T-helper 22 cell (primary cell): ENCODE results near the gene APC2.
"Not testable (repeated sequence)": the region's sequence is repeated elsewhere in the genome, so short reads cannot be mapped to it uniquely, and the experiment has no call there.

Experiments used
- DNase-seq: peaks from one replicate; pipeline ENCODE4 v3.0.0-alpha.2; 2020; ENCODE audit warnings: low read depth

APC2 gene

DNA sequence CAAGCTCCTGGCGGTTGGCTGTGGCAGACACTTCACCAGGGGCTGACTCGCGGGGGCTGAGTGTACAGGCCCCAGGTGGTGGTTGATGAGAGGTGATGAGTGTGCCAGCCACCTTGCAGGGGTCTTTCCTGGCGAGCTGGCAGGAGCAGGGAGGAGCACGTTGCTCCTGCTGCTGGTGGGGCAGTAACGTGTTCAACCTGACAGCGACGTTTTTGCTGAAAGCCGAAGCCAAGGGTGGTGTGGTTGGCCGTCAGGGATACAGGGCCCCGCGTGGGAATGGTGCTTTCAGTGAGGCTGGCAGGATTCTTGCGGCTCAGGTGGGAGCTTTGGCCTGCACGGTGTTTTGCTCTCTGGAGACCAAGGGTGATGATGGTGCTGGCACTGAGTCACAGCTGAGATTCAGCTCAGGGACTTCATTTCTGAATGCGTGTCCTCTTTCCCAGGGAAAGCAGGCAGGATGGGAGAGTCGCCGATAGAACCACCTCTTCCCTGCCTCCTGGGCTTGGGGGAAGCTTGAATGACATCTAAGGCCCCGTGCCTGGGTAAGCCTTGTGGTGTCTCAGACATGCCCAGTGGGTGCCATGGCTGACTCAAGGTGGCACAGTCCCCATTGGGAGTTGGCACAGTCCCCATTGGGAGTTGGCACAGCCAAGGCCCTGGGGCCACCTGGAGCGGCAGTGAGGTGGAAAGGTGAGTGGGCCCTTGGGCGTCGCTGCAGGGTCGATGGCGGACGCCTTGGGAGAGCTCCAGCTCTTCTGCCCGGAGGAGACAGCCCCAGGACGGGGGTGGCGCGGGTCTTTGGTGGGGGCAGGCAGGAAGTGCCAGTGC, 33.7 kb upstream of the APC2 start:
- DNase-seq: no peak

DNA sequence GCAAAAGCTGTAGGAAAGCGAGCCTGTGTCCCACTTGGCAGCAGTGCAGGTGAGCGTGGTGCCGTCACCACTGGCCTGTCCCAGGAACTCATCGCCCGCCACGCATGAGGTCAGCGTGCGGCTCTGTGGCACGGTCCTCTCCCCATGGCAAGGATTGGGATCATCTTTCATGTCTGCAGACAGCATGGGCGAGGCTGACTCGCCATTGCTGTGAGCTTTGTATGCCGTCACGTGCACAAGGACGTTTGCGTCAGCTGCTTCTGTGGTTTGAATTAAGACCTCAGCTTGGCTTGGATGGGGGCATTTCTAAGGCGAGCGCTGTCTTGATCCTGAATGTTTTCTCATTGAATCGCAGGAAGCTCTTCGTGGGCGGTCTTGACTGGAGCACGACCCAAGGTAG, 32.8 kb upstream of the APC2 start:
- DNase-seq: no peak

DNA sequence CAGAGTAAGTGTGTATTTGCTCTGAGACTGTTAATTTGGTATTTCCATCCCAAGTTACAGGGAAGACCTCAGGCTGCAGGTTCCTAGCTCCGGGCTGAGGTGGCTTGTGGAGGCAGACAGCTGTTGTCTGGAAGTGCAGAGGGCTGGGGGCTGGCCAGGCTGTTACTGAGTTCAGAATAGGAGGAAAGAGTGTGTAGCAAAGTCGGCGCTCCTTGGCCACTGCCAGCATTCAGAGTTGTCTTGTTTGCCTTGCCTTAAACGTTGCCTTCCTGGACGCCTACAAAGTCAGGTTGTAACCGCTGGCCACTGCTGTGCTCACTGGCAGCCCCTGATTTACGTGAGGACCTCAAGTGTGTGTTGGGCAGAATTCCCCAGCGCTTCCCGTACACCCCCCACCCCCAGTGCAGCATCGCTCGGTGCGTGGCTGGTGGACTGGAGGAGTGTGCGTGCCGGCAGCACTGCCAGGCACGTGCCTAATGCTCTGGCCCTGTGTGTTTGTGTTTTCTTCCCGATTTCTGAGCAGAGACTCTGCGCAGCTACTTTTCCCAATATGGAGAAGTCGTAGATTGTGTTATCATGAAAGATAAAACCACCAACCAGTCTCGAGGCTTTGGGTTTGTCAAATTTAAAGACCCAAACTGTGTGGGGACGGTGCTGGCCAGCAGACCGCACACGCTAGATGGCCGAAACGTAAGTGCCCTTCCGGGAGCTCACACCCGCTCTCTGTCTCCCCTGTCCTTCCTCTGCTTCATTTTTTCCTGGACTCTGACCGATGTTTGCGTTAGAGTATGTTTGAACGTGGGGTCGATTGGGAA, 32.0 kb upstream of the APC2 start:
- no peak for DNase-seq

DNA sequence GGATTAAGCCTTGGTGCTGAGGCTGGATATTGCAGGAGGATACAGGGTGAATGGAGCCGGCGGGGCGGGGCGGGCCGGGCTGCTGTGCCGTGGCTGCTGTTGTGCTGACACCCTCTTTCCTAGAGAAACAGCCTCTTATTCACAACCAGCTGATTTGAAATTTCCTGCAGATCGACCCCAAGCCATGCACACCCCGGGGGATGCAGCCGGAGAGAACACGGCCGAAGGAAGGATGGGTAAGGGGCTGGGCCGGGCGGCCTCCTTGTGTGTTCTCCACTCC, 31.5 kb upstream of the APC2 start:
- no peak for DNase-seq

DNA sequence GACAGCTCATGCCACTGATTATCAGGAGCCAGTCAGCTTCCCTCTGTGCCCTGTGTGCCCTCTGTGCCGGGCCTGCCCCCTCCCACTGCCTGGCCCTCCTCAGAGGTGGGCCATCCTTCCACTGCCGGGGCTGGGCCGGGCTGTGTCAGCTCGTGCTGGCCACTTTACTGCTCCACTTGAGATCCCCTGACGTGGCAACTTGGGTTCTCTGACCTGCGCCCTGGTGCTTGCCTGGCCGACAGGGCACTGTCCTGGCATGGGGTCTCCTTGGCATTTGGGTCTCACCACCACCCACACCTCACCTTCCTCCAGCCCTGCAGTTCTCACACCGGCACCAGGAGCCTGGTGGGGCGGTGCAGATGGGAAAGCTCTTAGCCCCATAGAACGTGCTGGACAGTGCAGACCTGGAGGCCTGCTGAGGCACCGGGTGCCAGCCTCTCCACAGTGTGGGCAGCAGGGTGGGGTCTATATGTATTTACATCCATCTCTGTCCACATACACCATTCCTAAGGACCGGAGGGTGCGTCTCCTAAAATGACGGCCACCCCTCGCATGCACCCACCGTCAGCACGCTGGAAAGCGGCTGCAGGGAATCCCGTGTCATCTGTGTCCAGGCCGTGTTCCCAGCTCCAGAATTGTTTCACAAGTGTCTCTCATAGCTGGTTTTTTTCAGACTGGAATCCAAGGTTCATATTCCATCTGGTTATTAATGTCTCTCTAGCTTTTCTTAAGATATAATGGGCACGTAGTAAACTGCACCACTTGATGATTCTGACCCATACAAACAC, 30.8 kb upstream of the APC2 start:
- DNase-seq: no peak

DNA sequence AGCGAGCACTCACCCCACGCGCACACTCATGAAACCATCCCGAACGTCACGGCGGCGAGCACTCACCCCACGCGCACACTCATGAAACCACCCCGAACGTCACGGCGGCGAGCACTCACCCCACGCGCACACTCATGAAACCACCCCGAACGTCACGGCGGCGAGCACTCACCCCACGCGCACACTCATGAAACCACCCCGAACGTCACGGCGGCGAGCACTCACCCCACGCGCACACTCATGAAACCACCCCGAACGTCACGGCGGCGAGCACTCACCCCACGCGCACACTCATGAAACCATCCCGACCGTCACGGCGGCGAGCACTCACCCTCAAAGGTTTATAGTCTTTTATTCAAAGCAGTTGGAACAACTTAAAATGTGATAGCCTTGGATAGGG, 29.8 kb upstream of the APC2 start:
- not testable (repeated sequence) for DNase-seq

DNA sequence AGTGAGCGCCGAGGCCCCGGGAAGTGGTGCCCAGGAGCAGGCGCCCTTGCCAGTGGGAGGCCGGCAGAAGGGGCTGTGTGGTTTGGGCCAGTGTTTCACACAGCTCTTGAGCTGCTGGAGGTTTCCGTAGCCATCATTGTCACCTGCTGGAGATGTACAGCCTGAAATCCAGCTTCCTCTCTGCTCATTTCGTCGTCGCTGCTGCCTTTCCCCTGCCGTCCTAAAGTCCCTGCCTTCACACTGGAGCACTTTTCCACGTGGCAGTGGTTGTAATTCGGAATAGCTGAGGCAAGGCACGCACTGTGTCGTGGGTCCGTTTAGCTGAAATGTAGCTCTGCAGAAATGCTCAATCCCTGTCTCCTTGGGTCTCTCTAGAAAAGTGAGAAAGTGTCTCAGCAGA, 29.3 kb upstream of the APC2 start:
- no peak for DNase-seq

DNA sequence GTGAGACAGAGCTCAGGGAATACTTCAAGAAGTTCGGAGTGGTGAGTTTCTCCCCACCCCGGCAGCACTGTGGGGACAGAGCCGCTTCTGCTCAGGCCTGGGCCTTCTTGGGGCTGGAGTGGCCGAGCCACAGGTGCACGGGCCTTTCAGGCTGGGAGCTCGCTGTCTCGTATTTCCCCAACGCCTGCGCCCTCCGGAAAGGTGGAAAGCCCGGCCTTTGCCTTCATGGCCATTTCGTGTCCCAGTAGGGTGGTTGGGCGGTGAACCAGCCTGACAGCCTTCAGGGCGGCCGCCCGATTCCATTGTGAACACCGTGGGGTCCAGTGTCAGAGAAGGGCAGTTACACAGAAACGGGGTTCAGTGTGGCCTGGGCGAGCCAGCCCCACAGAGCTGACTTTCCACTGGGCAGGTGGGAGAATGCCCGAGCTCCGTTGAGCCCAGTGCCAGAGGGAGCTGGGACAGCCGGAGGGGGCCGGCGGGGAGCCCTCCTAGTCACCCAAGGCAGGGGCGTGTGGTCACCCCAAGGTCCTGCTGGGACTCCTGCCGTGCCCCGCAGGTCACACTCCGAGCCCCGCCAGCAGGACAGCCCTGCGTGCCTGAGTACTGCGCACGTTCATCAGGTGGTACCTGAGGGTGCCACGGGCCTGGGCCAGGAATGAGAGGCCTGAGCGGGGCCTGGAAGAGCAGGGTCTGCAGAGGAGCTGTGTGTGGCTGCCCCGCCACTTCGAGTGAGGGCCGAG, 28.5 kb upstream of the APC2 start:
- no peak for DNase-seq

DNA sequence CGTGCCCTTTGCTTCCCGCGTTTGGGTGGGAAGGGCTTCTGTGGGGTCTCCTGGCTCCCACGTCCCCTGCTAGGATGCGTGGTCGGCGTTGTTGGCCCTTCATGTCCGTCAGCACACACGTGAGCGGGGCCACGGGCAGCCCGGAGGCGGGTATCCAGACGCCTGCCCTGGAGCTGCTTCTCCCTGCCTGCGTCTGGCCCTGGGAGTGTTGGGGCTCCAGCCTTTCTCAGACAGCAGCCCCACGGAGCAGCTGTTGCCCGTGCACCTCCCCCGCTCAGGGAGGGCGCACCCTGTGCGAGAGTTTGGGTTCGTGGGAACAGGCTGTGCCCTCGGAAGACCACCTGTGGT, 28.0 kb upstream of the APC2 start:
- no peak for DNase-seq

DNA sequence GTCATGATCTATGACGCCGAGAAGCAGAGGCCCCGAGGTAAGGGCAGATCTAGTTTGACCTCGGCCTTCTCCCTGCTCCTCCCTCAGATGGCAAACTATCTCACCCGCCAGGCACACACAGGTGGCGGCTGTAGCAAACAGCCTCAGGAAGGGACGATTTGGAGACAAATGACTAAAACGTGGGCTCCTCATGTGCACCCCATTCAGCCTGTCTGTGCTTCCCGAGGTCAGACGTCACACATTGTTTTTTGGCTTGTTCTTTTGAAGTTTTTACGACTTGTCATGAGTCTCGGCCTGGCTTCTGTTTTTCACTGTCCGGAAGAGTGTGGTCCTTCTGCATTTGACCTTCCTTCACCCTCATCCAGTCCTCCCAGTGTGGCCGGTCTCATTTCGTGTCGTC, 27.6 kb upstream of the APC2 start:
- no peak for DNase-seq

DNA sequence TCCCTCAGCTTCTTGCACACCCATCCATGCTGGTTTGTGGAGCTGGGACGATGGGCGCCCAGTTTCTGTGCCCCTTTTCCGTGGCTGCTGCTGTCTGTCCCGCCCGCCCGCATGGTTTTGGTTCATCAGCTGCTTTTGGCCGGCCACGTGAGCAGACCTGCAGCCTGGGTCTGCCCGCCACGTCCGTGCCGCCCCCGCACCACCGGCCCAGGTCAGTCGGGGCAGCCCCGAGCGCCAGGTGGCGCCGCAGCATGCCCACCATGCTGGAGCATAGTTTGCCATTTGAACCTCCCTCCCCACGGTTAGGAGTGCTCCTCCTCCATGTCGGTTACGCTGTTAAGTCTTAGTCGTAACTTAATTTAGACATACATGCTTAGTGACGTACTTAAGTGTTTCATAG, 27.0 kb upstream of the APC2 start:
- DNase-seq: no peak

DNA sequence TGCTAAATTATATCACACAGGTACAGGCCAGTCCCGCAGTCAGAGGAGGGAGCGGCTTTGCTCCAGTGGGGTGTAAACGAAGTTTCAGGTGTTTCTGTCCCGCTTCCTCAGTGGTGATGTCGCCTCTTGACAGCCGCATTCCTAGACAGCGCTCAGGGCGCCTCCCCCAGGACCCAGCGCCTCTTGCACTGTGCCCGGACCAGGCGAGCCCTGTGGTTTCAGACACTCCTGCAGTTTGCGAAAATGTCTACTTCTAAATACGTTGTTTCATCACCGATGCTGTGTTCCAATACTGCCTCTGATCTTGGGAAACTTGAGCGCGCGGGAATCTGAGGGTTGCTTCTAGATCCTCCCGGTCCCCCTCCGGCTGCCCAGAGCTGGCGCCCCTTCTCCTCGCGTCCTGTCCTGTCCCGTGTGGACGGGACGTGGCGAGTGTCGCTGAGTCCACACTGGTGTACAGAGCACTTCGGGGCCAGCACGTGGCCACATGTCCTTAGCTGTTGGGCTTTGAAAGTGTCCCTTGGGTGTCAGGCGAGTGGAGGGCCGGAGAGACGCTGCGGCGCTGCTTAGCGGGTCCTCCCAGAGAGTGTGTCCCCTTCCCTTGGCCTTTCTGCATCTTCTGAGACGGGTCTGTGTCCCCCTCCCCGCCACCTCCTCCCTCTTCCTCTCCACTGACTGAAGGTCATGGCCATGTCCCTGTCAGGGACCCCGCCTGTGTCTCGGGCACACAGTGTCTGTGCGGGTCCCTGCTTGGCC, 26.3 kb upstream of the APC2 start:
- no peak for DNase-seq

DNA sequence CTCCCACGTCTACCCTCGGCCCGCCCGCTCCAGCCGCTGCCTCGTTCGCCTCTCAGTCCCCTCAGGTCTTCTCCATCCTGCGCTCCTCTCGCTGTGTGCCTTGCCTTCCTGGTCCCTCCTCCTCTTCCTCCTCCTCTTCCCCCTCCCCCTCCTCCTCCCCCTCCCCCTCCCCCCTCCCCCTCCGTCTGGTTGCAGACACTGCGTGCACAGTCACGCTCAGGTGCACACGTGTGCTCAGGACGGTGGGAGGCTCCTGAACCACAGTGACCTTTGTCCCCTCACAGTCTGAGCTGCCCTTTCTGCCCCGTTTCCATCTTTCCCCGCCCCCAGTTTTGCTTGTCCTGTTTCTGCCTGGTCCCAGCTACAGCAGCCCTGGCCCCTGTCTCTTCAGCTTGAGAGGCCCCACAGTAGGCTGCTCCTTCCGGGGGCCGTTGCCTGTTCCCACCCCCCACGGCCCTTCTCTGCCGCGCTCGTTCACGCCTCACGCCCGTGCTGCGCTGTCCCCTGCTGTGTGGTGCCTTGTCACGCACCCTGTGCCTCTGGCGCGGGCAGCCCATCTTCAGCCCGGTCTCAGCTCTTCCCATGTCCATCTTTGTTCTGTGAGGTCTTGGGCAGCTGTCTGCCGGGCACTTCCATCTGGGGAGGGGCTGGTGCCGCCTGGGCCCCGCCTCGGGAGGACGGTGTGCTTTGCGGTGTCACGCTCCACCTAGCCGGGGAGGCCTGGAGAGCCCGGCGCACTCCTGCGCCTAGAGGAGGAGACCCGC, 25.5 kb upstream of the APC2 start:
- no peak for DNase-seq

DNA sequence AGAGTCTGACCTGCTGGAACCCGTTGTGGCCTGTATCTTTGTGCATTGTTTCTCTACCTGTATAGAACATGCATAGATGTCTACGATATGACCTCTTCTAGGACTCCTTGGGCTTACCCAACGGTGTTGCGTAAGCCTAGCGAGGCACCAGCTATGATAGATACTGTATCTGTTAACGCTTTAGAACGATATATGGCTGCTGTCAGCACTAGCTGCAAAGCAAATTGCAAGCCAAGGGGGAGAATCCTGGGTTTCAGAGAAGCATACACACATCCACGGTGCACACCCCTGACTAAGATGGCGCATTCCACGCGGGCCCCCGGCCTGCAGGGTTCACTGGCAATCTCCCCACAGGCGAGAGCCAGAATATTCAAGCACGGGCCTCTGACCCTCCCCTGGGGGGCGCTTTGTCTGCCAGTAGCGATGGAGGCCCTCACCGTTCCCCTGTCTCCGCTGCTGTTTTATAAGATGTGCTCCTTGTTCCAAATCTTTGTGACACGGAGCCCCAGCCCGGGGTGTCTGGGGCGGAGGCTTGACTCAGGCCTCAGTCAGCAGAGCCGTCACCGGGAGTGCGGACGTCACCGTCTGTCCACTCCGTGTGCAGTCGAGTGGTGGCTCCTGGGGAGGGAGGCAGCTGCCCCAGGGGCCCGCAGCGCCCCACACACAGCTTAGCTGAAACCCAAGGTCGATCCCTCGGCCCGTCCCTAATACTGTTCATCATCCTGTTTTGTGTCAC, 24.7 kb upstream of the APC2 start:
- no peak for DNase-seq

DNA sequence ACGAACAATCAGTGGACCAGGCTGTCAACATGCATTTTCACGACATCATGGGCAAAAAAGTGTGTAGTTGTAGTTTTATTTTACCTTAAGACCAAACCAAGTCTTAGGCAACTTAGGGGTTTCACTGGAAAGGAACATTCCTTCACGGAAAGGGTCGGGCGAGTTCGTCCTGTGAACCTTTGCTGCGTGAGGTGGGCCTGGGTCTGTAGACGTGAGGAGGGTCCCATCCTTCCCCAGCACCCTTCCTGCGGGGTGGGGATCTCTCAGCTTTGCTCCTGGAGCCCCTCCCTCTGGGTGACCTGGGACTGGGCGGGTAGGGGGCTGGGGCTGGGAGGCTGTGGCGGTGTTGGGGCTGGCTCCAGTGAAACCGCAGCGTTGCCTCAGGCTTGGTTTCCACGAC, 24.0 kb upstream of the APC2 start:
- no peak for DNase-seq

DNA sequence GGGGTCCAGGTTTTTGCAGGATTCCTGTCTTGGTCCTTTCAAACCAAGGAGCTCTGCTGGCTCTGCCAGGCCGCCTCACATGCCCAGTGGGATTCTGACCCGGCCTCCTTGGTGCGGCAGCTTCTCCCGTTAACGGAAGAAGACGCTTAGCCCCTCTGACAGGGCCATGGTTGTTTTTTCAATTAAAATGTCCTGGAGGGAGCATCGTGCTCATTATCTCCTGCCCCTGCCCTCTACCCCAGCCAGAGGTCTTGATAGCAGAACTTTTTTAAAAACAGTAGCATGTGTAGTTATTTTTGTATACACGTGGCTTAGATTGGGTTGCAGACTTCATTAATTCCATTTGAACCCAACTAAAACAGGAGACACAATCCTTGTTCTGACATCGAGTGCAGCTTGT, 23.2 kb upstream of the APC2 start:
- DNase-seq: no peak

DNA sequence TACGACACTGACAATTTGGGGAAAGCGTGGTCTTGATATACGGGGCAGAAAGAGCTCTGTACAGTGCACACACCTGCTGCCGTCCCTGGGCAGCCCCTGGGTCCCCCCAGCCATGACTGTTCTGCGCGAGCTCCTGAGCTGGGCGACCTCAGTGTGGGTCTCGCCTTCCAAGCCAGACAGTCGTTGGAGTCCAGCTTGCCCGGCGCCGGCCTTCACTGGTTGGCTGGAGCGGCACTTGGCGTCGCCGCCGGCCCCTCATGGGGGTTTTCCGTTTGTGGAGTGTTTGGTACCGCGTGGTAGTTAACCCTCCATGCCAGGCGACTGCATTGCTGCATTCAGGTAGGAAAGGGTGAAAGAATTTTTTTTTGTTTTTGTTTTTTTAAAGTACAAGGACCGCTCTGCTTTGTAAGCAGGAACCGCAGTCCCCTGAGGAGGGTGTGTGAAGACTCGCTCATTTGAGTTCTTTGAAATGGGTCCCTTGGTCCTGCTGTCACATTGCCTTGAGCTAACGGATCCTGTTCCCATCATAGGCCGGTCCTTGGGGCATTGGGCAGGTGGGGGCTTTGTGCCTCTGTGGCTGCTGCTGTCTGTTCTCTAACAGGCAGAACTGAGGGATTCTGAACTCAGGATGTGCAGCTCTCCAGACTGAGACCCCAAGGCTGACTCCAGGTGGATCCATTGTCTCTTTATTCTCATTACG, 22.6 kb upstream of the APC2 start:
- DNase-seq: no peak

DNA sequence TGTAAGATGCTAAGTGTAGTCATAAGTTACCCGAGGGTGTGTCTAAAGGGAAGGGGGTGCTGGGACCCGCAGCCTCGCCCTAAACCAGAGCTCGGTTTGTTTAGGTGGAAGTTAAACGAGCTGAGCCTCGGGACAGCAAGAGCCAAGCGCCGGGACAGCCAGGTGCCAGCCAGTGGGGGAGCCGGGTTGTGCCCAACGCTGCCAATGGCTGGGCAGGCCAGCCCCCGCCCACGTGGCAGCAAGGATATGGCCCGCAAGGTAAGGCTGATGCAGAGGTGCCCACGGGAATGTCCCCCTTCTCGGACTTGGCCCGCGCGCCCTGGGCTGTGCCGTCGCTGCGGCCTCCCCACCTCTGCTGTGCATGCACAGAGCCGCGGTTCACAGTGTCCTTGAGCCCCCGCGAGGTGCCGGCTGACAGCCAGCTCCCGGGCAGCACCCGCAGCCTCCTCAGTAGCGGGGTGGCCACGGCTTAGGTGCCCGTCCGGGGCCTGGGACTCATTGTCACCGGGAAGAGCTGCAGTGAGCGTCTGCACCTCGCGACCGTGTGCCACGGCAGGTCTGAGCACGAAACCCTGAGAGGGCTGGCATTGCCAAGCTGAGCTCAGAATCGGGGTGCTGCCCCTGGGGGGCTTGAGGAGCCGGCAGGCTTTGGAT, 21.1 kb upstream of the APC2 start:
- no peak for DNase-seq

DNA sequence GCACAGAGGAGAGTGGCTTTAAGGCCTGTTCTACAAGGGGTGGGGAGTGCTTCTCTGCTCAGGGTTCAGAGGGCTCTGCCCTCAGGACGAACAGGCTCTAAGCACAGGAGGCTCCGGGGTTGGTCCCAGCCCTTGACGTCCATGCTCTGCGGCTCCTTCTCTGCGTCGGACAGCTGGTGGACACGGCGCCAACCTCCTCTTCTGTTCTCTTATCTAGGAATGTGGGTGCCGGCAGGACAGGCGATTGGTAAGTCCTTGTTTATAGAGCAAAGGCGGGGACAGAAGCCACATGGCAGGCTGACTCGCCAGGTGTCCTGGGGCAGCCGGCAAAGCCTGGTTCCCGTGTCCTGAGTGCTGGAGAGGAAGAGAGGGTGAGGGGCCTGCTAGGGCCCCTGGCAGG, 20.2 kb upstream of the APC2 start:
- DNase-seq: no peak
